ENCODE results near the gene WWC1.

Gene WWC1

DNA sequence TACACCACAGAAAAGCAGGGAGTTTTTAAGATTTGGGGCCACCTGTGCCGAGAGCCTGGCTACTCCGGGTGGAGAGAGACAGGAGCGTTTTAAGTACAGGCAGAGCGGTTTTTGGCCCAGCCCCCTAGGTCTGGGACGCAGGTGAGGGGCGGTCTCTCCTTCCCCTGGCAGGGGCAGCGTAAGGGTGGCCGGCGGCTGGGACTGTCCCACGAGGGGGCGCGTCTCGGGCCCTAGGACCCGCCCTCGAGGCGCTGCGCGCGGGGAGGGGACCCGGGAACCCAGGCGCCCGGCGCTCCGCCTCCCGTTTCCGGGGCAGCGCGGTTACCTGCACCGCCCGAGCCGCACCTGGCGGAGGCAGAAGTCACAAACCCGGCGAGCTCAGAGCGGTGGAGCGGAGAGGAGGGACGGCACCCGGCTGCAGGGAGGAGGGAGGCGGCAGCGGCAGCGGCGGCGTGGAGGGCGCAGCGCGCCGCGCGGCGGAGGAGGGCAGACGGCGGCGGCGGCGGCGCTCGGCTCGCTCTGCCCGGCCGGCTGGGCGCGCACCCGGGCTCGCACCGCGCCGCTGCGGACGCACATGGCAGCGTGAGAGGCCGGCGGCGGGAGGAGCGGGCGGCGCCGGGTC, at the start of gene WWC1:
WWC1 (plus strand) TSS at position 304 of the 622 bp plus-strand sequence. CDS start 508 bp downstream, outside the sequence.
- peak in 31 of 56 donors; percentile 16 to 72 (median 38) for DNase-seq

DNA sequence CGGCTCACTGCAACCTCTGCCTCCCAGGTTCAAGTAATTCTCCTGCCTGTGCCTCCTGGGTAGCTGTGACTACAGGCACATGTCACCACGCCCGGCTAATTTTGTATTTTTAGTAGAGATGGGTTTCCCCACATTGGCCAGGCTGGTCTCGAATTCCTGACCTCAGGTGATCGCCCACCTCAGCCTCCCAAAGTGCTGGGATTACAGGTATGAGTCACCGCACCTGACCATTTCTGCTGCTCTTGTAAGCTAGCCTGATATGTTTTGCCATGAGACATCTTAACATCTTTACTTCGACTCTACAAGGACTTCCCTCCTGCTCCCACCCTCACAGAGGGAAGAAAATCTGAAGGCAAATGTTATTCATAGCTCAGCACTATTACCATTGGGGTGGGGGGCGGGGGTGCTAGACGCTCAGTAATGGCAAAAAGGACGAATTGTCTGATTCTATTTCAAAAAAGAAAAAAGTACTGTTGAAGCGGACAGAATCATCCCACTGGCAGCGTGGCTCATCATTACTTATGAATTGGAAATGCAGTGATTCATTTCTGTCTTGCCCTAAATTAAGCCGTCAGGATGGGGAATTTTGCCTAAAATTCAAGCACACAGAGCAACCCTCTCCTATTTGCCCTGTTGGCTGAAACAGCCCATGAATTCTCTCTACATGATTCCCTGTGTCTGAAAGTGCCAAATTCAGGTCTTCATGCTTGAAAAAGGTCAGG, 46.4 kb upstream of the WWC1 start:
- peak in 14 of 56 donors; percentile 7 to 51 (median 20) for DNase-seq

DNA sequence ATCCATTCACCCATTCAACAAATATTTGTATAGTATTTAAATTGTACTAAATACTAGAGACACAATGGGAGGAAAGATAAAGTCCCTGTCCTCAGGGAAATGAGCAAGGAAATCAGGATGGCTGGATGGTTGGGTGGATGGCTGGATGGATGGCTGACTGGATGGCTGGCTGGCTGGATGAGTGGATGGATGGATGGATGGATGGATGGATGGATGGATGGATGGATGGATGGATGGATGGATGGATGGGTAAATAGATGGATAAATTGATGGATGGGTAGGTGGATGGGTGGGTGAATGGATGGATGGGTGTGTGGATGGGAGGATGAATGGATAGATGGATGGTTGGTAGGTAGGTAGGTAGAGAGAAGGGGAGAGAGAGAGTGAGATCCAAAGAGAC, 41.5 kb upstream of the WWC1 start:
- DNase-seq: no peak

DNA sequence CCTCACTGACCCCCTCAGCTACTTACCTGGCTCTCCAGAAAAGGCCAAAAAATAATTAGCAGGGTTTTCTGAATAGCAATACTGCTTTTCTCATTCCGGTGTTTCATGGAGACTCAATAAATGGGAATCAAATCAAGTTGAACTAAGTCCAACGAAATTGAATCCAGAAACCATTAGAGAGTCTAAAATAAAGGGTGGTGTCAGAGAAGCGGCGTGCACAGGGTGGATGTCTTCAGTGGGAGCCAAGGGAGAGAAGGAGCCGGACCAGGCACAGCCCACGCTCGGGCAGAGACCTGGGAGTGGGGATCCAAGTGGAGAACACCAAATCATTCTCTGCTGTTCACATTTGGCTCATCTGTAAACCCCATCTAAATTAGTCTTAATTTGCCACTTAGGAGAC, 40.2 kb upstream of the WWC1 start:
- peak in 1 of 56 donors; percentile 19 for DNase-seq

DNA sequence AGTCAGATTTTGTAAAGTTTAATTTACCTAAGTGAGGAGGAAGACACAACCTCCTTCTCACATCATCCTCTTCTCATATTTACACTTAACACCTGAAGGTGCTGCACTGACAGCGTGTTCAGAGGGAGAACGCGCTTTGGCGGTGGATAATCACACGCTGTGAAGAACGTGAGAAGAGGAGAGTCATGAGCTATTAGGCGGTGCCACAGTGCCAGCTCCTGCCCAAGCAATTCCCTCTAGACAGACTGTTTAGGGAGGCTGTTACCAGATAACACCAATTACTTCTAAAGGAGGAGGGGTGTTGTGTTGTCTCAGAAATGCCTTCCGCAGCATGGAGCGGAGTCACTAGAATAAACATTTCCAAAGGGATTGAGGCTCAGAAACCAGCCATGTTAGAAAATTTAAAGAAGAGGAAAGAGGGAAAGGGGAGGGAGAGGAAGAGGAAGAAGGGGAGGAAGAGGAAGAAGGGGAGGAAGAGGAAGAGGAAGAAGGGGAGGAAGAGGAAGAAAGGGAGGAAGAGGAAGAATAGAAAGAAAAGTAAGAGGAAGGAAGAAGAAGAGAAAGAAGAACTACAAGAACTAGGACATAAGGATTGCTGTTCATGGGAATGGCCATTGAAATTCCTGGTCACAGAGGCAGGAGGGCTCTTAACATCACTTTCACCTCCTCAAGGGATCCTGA, 37.3 kb upstream of the WWC1 start:
- DNase-seq: no peak

DNA sequence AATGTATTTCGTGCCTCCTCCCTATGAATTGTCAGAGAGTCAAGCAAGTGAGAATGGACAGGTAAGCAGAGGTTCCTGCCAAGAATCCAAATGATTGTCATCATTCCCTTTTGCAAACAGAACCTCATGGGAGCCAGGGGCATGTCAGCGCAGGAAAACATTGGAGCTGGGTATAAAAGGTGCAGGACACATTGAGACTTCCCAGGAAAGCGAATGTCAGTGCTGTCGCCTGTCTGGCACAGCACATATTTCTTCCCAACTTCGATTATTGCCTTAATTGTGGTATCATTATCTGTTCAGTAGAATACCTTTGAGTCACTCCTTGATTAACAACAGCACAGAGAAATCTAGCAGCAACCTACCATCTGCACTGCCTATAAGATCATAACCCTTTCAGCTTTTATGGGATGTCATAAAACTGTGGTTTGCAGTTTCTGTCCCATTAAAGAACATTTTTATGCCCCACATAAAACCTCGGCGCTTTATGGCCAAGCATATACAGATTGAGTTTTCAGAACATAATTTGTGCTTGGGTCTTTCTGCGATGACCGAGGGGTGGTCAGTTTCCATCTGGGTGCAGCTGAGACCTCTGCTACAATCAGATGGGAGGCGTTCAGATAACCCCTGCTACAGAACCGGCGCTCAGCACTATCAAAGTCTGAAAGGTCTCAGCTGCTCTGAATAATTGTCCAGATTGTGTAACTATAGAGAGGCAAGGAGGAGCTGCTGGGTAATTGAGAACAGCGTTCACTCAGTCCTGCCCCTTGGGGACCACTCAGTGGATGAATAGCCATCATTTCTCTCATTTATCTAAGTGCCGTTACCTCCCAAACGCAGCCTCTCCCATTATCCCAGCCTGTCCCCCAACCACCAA, 30.9 kb upstream of the WWC1 start:
- no peak for DNase-seq

DNA sequence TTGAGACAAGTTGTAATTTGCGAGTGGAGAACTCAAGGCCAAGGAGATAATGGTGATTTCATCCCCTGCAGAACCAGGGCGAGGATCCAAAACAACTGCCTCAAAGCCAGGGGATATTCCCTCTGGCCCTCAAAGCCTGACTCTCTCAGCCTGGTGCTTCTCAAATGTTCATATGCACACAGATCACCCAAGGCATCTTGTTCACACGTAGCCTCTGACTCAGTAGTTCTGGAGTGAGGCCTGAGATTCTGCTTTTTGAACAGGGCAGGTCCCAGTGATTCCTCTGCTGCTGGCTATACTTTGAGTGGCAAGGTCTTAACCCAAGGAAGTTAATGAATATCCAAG, 30.2 kb upstream of the WWC1 start:
- no peak for DNase-seq

DNA sequence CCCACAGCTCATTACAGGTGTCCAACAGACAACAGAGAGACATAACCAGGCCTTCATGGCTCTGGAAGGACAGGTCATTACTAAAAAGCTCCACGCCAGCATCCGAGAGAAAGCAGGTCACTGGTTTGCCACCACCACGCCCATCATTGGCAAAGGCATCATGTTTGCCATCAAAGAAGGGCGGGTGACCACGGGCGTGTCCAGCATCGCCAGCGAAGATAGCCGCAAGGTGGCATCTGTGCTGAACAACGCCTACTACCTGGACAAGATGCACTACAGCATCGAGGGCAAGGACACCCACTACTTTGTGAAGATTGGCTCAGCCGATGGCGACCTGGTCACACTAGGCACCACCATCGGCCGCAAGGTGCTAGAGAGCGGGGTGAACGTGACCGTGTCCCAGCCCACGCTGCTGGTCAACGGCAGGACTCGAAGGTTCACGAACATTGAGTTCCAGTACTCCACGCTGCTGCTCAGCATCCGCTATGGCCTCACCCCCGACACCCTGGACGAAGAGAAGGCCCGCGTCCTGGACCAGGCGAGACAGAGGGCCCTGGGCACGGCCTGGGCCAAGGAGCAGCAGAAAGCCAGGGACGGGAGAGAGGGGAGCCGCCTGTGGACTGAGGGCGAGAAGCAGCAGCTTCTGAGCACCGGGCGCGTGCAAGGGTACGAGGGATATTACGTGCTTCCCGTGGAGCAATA, 29.3 kb upstream of the WWC1 start:
- DNase-seq: no peak

DNA sequence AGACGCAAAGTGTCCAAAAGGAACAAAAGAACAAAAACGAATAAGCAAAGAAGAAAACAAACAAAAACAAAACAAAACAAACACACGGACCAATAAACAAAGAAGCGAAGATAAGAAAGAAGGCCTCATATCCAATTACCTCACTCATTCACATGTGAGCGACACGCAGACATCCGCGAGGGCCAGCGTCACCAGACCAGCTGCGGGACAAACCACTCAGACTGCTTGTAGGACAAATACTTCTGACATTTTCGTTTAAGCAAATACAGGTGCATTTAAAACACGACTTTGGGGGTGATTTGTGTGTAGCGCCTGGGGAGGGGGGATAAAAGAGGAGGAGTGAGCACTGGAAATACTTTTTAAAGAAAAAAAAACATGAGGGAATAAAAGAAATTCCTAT, 28.3 kb upstream of the WWC1 start:
- DNase-seq: no peak

DNA sequence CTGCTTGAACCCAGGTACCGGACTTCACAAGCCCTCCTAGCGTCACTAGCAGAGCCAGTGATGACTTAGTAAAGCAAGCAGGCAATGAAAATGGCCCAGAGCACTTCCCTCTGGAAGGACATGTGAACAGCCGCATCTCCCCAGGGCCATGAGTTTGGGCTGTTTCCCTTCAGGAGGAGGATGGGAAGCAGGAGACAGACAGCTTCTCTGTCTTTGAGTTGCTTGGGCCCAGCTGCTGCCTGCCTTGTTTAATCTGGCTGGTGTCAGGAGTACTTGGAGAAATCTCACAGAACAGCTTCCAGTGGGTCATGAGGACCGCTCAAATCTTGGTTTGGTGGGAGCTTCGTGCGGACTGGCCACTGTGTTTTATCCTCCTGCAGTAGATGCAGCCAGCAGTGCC, 25.4 kb upstream of the WWC1 start:
- no peak for DNase-seq

DNA sequence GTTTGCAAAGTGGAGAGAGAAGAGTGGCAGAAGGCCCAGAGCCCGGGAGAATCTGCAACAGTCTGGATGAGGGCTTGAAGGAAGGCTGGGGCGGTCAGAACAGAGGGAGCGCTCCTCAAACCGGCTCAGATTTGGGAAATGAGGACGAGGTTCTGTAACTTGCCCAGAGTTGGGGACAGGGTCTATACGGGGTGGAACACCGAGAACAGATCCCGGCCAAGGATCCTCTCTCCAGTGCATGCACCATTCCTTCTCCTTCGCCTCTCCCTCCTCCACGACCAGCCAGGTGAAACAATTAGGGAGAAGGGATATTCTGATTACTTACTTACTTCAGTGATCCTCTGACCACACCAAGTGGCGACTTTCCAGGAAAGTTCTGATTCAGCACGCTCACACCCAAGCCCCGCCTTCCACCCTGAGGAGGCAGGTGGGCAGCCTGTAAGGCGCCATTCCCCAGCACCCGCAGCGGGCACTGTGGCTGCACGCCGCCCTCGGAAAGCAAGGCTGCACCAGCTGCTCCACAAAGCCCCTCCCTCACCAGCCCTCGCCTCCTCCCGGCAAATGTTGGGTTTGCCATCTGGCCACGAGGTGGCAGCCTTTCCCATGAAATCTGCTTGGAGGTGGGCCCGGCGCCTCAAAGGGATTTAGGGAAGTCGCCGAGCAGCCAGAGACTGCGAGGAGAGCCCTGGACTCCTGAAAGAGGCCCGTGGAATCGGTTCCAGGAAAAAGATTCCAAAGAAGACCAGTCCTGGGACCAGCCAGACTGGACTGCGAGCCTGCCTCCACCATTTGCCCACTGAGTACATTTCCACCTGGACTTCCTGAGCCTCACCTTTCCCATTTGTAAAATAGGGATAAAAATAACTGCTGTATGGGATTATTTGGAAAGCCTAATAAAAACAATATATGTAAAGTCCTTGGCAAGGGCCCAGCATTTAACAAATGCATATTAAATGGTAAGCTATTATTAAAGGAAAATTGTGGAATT, 22.2 kb upstream of the WWC1 start:
- DNase-seq: peak in 55 of 56 donors; percentile 36 to 93 (median 74)

DNA sequence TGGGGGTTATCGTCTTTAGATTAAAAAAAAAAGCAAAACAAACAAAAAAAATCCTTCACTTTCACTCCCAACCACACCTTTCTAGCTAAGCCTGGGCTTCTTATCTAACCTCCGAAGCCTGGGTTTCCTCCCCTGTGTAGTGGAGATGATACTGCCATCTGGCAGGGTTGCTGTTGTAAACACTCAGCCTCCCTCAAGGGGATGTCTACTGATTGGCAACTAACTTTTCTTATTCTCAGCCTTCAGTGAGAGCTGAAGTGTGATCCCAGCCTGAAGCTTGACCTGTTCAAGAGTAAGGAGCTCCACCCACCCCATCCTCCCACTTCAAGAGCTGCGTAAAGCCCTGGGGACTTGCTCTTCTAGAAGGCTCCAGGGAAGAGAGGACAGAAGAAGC, 21.5 kb upstream of the WWC1 start:
- no peak for DNase-seq

DNA sequence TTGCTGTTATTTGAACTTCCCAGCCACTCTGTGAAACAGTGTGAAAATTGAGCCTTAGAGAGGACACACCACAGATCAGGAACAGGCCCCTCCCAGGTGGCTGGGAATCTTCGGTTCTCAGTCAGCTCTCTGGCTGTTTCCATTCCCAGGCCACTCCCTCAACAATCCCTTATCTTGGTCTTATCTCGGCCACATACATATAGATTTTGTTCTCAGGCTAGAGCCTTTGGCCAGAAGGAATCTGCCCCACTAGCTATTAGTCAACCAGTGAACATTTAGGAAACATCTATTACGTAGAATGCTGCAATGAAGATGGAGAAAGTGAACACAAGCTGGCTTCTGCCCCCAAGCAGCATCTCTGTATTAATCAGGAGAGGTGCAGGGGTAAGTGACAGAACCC, 21.0 kb upstream of the WWC1 start:
- no peak for DNase-seq

DNA sequence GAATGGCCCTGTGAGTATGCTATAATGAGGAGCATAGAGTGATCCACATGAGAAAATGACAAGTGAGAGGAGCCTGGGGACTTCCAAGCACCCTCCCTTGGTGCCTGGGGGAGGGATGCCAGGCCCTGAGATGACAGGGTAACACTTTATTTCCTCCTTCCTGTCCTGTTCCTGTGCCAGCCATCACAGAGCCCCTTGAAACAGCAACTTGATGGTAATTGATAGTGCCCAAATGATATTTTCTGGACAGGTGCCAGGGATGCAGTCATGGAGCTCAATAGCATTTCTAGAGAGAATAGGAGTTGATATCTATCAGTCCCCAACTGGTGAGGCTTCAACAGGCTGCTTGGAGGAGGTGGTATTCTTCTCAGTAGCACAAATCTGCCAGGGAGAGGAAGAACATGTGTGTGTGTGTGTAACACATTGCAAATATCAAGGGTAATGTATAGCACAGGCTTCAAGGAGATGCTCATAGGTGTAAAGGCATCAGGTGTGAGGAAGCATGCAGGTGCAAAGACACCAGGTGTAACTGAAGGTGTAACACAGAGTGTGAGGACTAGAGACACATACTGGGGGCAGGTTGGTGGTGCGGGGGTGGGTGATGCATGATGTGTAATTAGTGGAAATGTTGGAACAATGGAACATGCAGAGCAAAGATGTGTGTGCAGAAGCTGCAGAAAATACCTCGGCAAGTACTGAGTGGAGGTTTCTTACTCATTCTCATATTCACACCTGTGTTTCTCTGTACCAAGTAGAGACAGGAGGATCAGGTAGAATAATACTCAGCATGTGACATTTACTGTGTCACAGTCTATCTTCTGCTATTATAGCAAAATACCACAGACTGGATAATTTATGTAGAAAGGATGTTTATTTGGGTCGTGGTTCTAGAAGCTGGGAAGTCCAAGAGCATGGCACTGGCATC, 18.1 kb upstream of the WWC1 start:
- peak in 4 of 56 donors; percentile 6 to 17 (median 11) for DNase-seq

DNA sequence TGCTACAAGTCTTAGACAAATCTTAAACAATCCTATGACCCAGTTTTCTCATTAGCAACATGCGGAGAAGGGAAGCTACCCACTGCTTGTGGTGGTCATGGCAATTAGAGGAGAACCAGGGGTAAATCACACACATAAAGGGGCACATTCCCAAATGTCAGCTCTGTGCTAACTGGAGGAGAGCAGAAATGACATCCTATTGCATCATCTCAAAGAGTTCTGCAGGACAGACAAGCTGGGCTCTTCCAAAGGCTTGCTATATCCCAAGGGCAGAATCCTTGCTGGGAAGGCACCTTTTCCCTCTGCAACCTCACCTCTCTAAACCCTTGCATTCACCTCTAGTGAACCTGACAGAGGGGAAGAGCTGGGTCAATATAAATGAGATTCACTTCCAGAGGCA, 17.0 kb upstream of the WWC1 start:
- DNase-seq: no peak

DNA sequence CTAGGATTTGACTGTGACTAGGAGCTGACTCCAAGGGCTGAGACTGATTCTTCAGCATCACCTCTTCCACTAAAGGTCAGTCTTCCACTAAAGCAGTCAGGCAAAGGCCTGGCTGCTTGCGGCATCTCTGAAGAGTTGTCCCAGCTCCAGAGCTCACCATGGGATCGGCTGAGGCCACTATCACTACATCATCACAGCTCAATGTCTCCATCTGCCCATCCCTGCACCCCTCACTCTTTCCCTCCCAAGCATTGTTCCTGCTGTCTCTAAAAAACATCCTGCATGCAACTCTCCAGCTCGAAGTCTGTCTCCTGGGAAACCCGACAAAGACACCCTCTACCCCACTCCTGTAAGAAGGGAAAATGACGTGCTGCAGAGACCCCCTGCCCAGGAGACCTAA, 15.5 kb upstream of the WWC1 start:
- no peak for DNase-seq

DNA sequence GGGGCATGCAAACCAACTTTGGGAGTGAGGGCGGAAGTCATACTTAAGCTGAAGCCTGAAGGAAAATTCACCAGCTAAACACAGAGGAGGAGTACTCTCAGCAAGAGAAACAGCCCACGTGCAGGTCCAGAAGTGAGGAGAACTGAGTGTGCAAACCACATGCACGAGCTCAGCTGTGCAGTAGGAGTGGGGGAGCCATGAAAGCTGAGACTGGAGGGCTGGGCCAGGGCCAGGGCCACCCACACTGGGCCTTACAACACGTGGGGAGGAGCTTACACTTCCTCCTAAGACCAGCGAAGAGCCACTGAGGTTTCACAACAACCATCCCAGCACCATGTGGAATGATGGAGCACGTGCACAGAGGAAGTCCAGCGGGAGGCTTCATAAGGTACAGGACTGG, 9.3 kb upstream of the WWC1 start:
- peak in 3 of 56 donors; percentile 14 to 32 (median 26) for DNase-seq

DNA sequence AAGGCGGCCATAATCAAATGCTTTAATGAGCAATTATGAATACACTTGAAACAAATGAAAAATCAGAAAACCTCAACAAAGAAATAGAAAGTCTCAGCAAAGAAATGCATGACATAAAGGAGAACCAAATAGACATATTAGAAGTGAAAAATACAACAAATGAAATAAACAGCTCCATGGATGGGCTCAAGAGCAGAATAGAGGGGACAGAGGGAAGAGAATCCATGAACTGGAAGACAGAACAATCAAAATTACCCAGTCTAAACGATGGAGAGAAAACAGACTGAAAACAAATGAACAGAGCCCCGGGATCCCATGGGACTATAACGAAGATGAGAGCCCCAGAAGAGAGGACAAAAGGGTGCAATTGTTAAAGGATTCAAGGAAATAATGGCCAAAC, 6.6 kb upstream of the WWC1 start:
- no peak for DNase-seq

DNA sequence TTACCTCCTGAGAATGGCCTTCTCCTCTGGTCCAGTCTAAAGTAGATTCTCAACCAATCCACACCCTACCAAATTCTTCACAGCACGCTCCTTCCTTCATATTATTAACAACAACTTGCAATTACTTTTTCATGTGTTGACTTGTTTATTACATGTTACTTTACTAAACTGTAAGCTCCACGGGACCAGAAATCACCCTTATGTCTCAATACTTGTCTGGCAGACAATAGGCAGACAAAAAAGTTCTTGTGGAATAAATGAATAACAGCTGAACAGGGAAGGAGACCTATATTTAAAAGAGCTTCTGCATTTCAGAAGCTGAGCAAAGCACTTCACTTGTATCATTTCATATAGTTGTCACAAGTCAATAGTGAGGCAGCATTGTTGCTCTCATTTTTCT, 5.7 kb upstream of the WWC1 start:
- no peak for DNase-seq

Measured in nucleus accumbens (tissue), 56 donors.